ENCODE data around the gene HS6ST1.

Gene HS6ST1

DNA sequence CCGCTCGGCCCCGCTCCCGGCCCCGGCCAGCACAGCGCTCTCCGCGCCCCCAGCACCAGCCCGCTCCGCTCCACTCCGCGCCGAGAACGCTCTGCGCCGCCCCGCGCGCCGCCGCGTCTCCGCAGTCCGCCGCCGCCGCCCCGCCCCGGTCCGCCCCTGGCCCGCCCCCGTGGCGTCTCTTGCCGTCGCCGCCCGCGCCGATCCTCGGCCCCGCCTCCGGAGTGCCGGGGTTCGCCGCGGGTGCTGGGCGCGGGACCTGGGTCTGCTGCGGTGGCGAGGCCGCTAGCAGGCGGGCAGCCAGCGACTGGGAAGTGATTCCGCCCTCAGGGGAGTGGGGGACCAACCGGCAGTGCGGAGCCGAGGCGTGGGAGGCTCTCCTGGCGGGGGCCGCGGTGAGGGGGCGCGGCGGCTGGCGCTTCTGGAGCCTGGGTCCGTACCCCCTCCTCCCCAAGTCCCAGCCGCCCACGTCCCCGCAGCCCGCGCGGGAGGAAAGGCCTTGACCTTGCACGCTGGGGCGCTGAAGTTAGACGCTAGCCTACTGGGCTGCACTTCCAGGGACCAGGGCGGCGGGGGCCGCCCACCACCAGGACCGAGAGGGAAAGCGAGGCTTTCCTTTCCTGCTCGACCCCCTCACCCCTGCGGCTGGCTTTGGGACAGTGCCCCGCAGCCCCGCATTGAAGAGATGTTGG is at the start of gene HS6ST1:
HS6ST1 (minus strand) TSS at position 93 of the 689 bp plus-strand sequence. CDS start 305 bp downstream, outside the sequence.
- DNase-seq = peak; percentile 93

GRCh38 chr2:128367601-128368359 is 49.1 kb upstream of the HS6ST1 start:
- DNase-seq = peak; percentile 42

- peak; percentile 41 for DNase-seq
Observed at GRCh38 chr2:128366713-128367511, 48.2 kb upstream of the HS6ST1 start.

DNA sequence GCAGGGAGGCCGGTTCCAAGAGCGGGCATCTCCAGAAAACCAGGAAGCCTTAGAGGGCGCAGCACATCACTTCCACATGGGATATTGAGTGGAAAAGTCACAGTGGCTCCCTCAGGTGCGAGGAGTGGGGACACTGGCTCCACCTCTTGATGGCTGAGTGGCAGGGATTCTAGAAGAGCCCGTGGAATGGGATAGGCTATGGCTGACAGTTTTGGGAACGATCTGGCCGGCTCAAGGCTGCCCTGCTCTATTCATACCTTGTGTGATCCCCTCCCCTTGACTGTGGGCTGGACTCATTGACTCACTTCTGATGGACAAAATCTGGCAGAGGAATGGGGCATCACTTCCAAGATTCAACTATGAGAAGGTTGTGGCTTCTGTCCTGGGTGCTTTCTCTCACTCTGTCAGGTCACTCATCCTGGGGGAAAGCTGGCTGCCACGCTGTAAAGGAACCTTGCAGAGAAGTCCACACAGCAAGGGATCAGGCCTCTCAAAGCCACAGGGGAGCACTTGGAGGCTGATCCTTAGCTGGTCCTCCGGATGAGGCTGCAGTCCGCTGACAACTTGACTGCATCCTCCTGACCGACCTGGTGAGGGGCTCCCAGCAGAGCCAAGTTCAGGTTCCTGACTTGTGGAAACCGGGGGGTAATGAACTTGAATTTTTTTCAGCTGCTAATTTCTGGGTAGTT is 46.7 kb upstream of the HS6ST1 start:
- DNase-seq = peak; percentile 35

DNA sequence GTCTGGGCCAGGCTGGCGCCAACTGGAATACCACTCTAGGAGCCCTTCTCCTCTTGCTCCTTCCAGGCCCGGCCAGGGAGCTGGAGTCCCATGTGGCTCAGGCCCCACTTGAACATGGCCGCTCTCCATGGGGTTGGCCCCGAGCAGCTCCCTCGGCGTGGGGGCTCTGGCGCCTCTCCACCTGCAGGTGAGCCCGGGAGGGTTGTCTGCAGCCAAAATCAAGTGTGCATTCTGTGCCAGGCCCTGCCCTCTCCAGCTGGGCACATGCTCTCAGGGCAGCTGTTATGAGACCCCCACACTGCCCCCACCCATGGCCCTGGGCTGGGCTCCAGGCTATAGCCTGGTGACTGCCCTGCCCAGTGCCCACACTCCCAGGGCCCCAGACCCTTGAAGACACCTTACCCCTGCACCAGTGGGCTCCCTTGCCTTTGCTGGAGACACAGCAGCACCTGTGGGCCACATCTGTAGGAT is 45.8 kb upstream of the HS6ST1 start:
- peak; percentile 39 for DNase-seq

GRCh38 chr2:128363934-128364361 is 45.3 kb upstream of the HS6ST1 start:
- no peak for DNase-seq

- DNase-seq = peak; percentile 72
Observed at GRCh38 chr2:128362889-128363228, 44.2 kb upstream of the HS6ST1 start.

DNA sequence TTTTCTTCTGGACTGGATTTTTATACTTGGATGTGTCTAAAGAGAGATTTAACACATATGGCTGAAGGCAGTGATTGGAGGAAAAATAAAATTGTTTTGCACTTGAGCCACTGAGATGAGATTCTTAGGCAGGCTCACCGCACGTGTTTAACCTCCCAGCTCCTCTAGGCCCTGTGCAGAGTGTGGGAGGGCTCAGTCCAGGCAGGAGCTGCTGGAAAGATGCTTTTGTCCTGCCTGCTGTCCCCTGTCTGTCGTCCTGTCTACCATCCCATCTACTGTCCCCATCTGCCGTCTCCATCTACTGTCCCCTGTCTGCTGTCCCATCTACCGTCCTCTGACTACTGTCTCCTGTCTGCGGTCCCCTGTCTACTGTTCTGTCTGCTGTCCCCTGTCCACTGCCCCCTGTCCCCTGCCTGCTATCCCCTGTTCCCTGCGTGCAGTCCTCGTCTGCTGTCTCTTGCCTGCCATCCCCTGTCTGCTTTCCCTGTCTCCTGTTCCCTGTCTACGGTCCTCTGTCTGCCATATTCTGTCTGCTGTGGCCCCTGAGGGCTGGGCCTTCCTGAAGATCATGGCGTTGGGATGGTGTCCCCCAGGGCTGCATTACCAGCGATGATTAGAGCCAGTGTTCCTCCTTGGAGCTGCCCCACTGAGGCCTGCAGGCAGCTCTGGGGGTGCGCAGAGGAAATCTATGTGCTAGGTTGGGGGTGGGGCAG is 43.7 kb upstream of the HS6ST1 start:
- no peak for DNase-seq

- DNase-seq = no peak
Observed at GRCh38 chr2:128361376-128362131, 42.9 kb upstream of the HS6ST1 start.

GRCh38 chr2:128360711-128361110 is 42.0 kb upstream of the HS6ST1 start:
- DNase-seq = no peak

- DNase-seq = no peak
Observed at GRCh38 chr2:128359841-128360240, 41.2 kb upstream of the HS6ST1 start.

- no peak for DNase-seq
Observed at GRCh38 chr2:128358941-128359731, 40.5 kb upstream of the HS6ST1 start.

GRCh38 chr2:128357506-128358370 is 39.1 kb upstream of the HS6ST1 start:
- DNase-seq = no peak

DNA sequence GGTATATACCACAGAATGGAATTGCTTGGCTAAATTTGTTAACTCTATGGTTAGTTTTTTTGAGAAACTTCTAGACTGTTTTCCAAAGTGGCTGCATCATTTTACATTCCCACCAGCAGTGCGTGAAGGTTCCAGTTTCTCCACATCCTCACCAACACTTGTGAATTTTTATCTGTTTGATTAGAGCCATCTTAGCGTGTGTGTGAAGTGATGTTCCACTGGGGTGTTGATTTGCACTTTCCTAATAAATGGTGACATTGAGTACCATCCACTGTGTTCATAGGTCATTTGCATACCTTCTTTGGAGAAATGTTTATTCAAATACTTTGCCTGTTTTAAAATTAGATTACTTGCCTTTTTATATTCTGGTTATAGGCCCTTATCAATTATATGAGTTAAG is 37.5 kb upstream of the HS6ST1 start:
- DNase-seq = no peak

DNA sequence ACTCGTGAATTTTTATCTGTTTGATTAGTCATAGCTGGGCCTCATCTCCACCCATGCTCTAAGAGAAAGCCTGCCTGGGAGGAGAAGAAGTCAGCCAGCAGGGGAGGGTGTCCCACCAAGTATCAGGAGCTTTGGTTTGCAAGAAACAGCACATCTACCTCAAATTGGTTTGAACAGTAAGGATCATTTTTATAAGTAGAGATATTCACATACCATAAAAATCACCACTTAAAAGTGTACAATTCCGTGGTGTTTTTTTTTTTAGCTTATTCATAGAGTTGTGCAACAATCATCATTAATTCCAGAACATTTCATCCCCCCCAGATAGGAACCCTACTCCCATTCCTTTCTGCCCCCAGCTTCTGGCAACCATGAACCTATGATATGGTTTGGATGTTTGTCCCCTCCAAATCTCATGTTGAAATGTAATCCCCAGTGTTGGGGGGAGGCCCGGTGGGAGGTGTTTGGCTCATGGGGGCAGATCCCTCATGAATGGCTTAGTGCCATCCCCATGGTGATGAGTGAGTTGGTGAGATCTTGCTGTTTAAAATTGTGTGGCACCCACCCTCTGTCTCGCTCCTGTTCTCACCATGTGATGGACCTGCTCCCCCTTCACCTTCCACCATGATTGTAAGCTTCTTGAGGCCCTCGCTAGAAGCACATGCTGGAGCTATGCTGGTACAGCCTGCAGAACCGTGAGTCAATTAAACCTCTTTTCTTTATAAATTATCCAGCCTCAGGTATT is 36.2 kb upstream of the HS6ST1 start:
- no peak for DNase-seq

GRCh38 chr2:128354161-128354560 is 35.5 kb upstream of the HS6ST1 start:
- no peak for DNase-seq

DNA sequence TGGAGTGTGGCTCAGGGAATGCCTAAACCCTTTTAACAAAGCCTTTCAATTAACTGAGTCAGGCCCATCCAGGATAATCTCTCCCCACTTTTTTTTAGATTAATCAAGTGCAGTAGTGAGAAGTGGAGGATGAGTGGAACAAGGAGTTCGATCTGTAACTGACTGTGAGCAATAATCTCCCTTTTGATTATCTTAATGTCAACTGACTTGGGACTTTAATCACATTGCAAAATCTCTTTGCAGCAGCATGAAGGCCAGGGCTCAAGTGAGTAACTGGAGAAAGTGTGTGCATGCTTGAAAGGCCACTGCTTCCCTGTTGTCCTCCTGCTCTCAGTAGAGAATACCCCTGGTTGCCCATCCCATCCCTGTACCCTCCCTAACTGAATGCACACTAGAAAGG is 32.1 kb upstream of the HS6ST1 start:
- DNase-seq = no peak

DNA sequence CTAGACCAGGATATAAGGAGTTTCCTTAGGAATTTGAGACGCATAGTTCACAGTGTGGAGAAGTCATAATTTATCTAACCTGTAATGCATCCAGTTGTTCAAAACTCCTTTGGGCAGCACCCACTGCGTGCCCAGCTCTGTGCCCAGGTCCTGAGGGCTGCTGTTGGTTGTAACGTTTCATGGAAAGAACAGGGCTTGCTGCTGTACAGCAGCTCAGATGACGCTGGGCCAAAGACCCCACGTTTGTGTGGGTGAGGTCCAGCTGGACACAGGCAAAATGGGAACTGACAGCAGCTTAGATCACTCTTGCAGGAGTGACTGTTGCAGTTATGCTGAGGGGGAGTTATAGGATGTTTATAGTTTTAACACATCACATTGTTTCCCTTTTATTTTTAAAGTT is 30.0 kb upstream of the HS6ST1 start:
- no peak for DNase-seq
